K562 (cell line): Measurements from ENCODE around the gene SNCA.

ENCODE experiments used
- BRCA1 ChIP-seq, 2 experiments: fragments of 450-650 bp in 1 of 2; sonication (generic) in 1 of 2; formaldehyde crosslinking in 1 of 2; IDR thresholded peaks; 2 replicates each; pipeline versions ENCODE4 v1.5.0 to v1.6.1; 2017 to 2020; ENCODE audit warnings: mild to moderate bottlenecking in 1 of 2, missing genetic modification reagents in 1 of 2
- FOXM1 ChIP-seq, 2 experiments: fragments of 450-650 bp in 1 of 2; sonication (generic) in 1 of 2; formaldehyde crosslinking in 1 of 2; IDR thresholded peaks; 2 replicates each; pipeline versions ENCODE4 v1.6.1 to v1.9.0; 2017 to 2022; ENCODE audit warnings: low read depth in 2 of 2, mild to moderate bottlenecking in 2 of 2, missing genetic modification reagents in 1 of 2, moderate library complexity in 1 of 2
- POLR2A ChIP-seq: fragments of 450-650 bp; conservative IDR thresholded peaks from 2 replicates; pipeline ENCODE4 v1.6.1; 2016
- TF ChIP-seq, protein P1 (sequence below), 2 experiments: fragments of 200-800 bp in 1 of 2; sonication (Bioruptor generic) in 1 of 2; sonication (generic) in 1 of 2; formaldehyde crosslinking in 1 of 2; IDR thresholded peaks in 1 of 2; conservative IDR thresholded peaks in 1 of 2; 2 replicates each; pipeline versions ENCODE4 v1.5.0 to v1.6.1; 2016 to 2020; ENCODE audit warnings: missing compliant biosample characterization in 1 of 2, missing genetic modification characterization in 1 of 2, missing genetic modification reagents in 1 of 2
- TF ChIP-seq, protein P2 (sequence below): sonication (generic); formaldehyde crosslinking; IDR thresholded peaks from 2 replicates; pipeline ENCODE4 v1.9.0; 2022; ENCODE audit warnings: mild to moderate bottlenecking, missing genetic modification reagents

DNA sequence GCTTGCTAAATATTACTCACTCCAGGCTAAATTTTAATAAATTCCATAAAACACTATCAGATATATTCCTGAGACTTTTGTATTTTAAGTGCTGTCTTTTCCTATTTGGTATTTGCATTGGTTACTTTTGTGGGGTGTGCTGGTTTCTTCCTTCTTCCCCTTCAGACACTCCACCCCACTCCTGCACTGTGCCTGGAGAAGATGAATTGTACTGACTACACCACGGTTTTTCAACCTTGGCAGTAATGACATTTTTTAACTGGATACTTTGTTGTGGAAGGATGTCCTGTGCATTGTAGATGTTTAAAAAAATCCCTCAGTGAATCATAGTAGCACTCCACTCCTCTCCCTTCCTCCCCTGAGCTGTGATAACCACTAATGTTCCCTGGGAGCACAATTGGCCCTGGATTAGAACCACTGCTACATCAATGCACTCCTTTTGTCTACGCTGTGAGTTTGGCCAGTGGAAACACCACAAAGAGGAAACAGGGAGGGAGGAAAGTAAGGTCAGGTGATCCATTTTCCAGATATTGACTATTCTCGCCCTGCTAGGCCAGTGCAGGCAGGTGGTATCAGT, 36.3 kb downstream of the SNCA start:
- TF ChIP-seq, protein P1, sequence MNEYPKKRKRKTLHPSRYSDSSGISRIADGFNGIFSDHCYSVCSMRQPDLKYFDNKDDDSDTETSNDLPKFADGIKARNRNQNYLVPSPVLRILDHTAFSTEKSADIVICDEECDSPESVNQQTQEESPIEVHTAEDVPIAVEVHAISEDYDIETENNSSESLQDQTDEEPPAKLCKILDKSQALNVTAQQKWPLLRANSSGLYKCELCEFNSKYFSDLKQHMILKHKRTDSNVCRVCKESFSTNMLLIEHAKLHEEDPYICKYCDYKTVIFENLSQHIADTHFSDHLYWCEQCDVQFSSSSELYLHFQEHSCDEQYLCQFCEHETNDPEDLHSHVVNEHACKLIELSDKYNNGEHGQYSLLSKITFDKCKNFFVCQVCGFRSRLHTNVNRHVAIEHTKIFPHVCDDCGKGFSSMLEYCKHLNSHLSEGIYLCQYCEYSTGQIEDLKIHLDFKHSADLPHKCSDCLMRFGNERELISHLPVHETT (CRISPR knock-in tag; conservative IDR thresholded peaks at IDR 0.05 in 1 of 2, IDR thresholded peaks at IDR 0.05 in 1 of 2): no peak
- TF ChIP-seq POLR2A (no peak), BRCA1 (IDR thresholded peaks at IDR 0.05) (no peak), BRCA1 (CRISPR knock-in tag; IDR thresholded peaks at IDR 0.05) (no peak), FOXM1 (IDR thresholded peaks at IDR 0.05; ENCODE audit: low read depth) (no peak), FOXM1 (CRISPR knock-in tag; IDR thresholded peaks at IDR 0.05; ENCODE audit: low read depth) (no peak)
- TF ChIP-seq, protein P2, sequence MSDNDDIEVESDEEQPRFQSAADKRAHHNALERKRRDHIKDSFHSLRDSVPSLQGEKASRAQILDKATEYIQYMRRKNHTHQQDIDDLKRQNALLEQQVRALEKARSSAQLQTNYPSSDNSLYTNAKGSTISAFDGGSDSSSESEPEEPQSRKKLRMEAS: no peak
